Erythroblast (primary cell): ENCODE measurements around the gene NKAIN2.
"Not testable (repeated sequence)": the region's sequence is repeated elsewhere in the genome, so short reads cannot be mapped to it uniquely, and the experiment has no call there.

Experiments
- DNase-seq, 2 experiments: peaks; one replicate each; lab custom pipeline; 2025; lab: John Stamatoyannopoulos, UW
- GATA1 ChIP-seq: IDR thresholded peaks from 2 replicates; pipeline ENCODE4 v1.6.1; 2011; ENCODE audit warnings: low read depth, mild to moderate bottlenecking, control low read depth, low read length, moderate library complexity
- POLR2A ChIP-seq: IDR thresholded peaks from 2 replicates; pipeline ENCODE4 v1.6.1; 2011; ENCODE audit warnings: mild to moderate bottlenecking, low read length

NKAIN2 gene

DNA sequence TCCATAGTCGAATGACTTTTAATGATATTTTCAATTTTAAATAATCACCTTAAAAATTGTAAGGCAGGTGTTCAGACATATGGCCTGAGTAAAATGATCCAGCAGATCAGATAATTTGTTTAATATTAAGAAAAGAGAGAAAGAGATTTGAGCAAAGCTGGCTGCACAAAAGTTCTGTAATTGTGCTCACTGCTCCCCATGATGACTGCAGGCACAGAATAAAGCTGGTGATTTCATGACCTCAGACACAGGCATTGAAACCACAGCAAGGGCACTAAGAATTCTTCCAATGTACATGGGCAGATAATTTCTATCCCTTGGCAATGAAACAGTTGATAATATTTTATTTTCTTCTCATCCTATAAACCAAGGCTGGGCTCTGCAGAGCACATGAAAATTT lies 553.1 kb downstream of the NKAIN2 start:
- TF ChIP-seq GATA1 (no peak), POLR2A (no peak)
- DNase-seq: no peak

DNA sequence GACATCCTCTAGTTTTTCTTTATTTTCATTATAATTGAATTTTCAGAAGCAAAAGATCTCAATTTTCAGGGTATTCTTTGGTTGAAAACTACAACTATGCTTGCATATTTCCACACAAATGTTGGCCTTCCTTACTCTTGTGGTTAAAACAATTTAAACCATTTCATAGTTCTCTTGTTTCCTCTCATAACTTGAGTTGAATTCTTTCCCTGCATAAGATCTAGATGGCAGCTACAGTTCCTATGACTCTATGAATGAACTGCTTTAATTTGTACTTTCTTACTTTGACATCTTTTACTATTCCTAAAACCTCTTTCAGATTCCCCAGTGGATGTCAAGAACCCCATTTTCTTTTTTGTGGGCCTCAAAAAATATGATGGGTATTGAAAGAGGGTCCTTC lies 564.5 kb downstream of the NKAIN2 start:
- DNase-seq: no peak
- no peak for TF ChIP-seq GATA1
- no peak for TF ChIP-seq POLR2A

DNA sequence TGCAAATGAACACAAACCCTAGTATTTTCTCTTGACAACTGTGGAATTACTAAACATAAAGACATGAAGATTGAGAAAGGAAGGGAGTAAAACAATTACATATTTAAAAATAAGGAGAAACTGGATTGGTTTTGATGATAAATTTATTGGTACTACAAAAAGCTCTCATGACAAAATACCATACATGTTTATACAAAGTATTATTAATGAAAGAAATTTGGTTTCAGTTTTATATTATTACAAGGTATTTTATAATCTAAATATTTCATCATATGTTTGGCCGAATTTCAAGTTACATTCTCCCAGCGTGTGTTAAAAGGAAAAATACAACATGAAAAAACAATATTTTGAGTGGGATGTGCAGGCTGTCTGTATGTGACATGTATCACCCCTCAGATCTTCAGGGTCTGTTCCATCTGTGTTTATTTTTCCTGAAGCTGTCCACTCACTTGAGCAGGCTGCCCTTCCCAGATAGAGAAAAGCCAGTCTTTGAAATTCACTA lies 568.4 kb downstream of the NKAIN2 start:
- no peak for TF ChIP-seq POLR2A
- no peak for TF ChIP-seq GATA1
- DNase-seq: no peak

DNA sequence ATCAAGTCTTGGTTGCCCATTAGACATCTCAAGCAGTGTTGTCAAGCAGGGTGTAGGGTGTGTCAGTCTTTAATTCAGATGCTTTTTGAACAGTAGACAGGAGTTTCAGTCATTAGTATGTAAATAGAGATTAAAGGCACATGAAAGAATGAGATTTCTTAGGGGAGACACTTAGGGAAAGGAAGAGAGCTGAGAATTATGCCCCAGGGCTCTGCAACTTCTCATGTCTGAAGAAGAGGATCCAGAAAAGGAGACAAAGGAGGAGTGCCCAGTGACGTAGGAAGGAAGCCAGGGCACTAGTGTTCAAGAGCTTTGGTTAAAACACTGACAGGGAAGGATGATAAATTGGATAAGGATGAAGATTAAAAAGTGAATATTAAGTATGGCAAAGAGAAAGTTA lies 569.7 kb downstream of the NKAIN2 start:
- TF ChIP-seq GATA1 (no peak), POLR2A (no peak)
- no peak for DNase-seq

DNA sequence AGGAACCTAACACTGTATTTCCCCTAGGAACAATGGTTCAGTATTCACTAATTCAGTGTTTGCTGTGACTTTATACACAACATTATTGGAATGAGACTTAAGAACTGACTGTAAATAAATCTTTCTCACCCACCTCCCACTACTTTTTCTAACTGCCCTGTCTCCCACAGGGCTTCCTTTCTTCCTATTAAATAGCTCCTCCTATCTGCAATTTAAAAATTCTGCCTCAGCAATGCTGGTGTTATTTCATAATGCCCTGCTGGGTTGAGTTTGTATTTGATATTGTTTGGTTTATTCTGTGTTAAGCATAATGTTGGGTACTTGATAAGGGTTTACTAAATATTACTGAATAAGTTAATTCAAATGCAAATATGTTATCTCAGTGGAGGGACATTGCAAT lies 585.5 kb downstream of the NKAIN2 start:
- TF ChIP-seq POLR2A: no peak
- no peak for TF ChIP-seq GATA1
- DNase-seq: no peak

DNA sequence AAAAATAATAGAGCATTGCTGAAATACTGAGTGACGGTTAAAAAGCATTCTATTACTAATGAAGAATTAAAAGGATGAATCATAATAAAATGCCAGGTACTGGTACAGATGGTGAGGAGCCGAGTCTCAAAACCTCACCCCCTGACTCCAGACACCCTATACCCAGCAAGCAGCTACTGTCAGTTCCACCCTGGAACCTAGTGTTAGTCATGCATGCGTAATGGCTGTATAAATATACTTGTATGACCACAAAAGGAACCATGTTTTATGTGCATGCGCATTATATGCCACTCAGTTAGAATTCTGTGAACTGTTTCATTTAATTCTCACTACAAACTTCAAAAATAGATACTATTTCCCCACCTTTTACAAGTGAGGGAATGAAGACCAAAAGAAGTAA lies 589.9 kb downstream of the NKAIN2 start:
- DNase-seq: no peak
- TF ChIP-seq POLR2A (no peak), GATA1 (no peak)

DNA sequence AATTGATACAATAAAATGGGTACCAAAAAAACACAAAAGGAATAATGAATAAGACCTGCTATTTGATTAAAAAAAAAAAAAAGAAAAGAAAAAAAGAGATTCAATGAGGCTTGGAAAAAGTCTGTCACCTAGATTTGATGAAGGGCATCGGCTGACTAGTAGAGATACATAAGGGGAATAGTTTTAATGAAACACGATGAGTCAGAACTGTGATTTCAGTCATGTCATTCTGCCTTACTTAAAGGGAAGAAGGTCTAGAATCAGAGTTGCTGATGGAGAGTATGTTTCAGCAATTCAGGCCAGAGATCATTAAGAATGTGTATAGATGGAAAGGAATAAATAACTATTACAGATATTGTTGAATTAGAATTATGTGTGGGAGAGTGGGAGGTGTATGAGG lies 592.7 kb downstream of the NKAIN2 start:
- DNase-seq: no peak
- TF ChIP-seq GATA1 (no peak), POLR2A (no peak)

DNA sequence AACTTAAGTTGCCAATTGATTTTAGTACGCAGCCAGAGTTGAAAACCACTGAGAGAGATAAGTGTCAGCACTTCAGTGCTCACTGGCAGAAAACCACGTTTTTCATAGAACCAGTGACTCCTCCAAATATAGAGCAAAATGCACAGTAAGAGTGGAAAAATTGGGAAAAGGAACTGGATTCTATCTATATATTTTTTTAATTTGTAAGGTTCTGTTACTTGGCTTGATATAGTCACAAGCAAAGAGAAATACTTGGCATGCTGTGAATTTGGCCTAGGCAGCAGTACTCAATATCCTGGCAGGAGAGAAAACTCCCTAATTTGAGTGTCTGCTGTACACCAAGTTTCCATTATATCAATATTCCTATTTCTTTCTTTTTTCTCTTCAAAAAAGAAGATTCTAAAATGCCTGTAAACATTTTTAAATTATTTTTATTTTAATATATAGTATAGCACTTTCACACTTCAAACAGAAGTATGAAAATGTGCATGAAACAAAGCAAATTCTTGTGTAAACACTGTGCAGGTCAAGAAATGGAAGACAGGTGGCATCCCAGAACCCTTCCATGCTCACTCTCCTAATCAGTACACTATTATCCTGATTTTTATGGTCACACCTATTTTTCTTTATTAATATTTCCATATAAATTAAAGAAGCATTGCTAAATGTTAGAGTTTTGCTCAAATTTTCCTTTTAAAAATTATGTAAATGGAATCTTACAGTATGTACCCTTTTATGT lies 596.8 kb downstream of the NKAIN2 start:
- no peak for DNase-seq
- no peak for TF ChIP-seq POLR2A
- no peak for TF ChIP-seq GATA1

DNA sequence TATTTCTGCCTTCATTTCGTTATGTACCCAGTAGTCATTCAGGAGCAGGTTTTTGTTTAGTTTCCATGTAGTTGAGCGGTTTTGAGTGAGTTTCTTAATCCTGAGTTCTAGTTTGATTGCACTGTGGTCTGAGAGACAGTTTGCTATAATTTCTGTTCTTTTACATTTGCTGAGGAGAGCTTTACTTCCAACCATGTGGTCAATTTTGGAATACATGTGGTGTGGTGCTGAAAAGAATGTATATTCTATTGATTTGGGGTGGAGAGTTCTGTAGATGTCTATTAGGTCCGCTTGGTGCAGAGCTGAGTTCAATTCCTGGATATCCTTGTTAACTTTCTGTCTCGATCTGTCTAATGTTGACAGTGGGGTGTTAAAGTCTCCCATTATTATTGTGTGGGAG lies 606.8 kb downstream of the NKAIN2 start:
- DNase-seq: not testable (repeated sequence)

DNA sequence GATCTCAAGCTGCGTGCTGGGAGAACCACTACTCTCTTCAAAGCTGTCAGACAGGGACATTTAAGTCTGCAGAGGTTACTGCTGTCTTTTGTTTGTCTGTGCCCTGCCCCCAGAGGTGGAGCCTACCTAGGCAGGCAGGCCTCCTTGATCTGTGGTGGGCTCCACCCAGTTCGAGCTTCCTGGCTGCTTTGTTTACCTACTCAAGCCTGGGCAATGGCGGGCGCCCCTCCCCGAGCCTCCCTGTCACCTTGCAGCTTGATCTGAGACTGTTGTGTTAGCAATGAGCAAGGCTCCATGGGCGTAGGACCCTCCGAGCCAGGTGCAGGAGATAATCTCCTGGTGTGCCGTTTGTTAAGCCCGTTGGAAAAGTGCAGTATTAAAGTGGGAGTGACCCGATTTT lies 609.0 kb downstream of the NKAIN2 start:
- DNase-seq: not testable (repeated sequence)

DNA sequence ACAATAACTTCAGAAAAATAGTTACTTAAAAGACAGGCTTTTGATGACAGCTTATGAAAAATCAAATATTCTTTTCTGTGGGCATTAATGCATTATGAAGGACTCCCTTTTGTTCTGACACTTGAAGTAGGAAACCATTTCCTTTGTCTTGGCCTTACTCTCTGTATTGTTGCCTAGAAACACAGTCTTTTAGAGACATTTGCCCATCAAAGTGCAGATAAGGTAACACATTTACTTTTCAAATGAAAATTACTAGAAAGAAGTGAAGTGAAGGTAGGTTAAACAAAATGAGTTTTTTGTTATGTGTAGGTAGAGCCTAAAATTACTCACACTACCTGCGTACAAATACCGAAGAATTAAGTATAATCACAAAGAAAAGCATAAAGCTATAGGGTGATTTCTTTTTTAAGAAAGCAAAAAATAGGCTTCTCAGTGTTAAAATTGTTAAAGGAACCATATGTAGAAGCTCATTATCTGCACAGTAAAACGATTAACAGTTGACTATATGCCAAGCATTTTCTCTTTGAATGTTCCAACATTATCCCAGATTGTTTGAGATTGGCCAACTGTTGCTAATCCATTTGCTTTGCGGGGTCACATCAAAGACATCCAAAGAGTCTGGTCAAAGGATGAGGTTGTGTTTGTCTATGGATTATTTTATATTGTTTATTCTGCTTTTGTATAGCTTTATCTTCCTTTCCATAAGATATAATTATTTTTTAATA lies 616.6 kb downstream of the NKAIN2 start:
- no peak for TF ChIP-seq POLR2A
- TF ChIP-seq GATA1: no peak
- no peak for DNase-seq

DNA sequence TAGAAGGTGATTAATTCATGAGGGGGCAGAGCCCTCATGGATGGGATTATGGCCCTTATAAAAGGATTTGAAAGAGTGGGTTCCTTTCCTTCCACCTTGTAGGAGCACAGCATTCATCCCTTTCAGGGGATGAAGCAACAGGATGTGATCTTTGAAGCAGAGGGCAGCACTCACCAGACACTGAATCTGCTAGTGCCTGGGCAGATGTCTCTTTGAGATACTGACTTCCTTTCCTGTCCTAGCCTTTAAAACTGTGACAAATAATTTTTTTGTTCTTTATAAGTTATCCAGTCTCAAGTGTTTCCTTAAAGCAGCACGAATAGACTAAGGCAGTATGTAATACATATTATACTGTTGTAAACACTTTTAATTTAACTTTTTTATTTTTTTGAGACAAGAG lies 620.0 kb downstream of the NKAIN2 start:
- no peak for TF ChIP-seq POLR2A
- no peak for TF ChIP-seq GATA1
- DNase-seq: no peak

DNA sequence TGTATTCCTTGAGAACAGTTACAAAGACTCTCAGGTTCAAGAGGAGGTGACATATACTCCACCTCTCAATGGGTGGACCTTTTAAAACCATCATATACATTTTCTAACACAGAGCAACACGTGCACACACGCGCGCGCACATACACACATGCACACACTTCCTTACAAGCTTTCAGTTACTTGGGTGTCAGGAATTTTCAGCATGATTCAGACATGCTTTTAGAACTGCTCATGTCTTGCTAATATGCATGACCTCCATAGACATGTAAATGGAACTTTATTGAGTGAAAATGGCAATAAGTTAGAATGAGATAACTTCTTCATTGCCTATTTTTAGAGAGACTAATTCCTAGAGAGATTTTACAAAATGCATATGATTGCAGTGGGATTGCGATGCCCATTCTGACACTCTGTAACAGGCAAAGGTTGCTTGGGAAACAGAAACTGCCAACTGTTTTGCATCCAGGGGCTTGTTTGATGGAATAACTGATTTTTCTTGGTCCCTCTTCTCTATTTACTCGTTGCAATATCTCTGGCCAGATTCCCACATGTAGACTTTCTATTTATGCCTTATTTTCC lies 627.2 kb downstream of the NKAIN2 start:
- no peak for DNase-seq
- TF ChIP-seq POLR2A: no peak
- no peak for TF ChIP-seq GATA1

DNA sequence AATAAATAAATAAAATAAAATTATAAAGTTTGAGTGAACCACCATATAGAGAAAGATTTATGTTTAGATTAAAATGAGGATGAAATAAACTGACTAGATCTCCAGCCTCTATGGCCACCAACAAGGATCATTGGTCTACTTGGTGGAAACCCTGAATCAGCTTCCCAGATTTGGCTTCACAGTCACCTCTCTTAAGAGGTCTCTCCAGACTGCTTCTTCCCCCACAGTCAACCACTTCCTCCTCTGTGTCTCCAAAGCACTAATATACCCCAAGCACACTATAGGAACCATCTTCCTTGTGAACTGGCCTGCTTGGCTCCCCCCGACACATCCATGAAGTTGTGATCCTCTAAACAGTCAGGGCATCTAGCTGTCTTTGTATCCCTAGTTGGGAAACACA lies 629.0 kb downstream of the NKAIN2 start:
- TF ChIP-seq GATA1 (no peak), POLR2A (no peak)
- no peak for DNase-seq
